Calu3 (cell line): ENCODE data around the gene HJURP. TPM values are rescaled to one million over a fixed set of nuclear protein-coding genes. Genes with fewer than 3 reads are reported as not detected.
A peak's percentile ranks its signal among the peaks of the same experiment; 100 is the strongest.

ENCODE experiments used
- BruUV-seq: library from RNA; stranded (reverse); fragments of 400-500 nt; replicated peaks from 2 replicates; lab custom pipeline; 2021; lab: Mats Ljungman, UMichigan
- CTCF ChIA-PET: fragments of 300-600 bp; sonication (Branson Sonifier 250); formaldehyde crosslinking; loops from one replicate; lab custom pipeline; 2022; ENCODE audit warnings: antibody characterized with exemption; lab: Charles Lee
- DNase-seq: peaks from one replicate; pipeline ENCODE4 v3.0.0; 2022
- H3K27ac Mint-ChIP-seq: one replicate; pipeline ENCODE4 v1.8.0; 2022; ENCODE audit warnings: mixed read lengths; ENCODE audit not compliant: unreplicated experiment
- H3K27me3 Mint-ChIP-seq: one replicate; pipeline ENCODE4 v1.8.0; 2022; ENCODE audit warnings: mixed read lengths; ENCODE audit not compliant: unreplicated experiment
- H3K36me3 Mint-ChIP-seq: one replicate; pipeline ENCODE4 v1.8.0; 2022; ENCODE audit warnings: mild to moderate bottlenecking, moderate library complexity, mixed read lengths; ENCODE audit not compliant: insufficient read depth, unreplicated experiment
- H3K4me1 Mint-ChIP-seq: one replicate; pipeline ENCODE4 v1.8.0; 2022; ENCODE audit warnings: mild to moderate bottlenecking, low read depth, mixed read lengths; ENCODE audit not compliant: unreplicated experiment
- H3K4me3 Mint-ChIP-seq: one replicate; pipeline ENCODE4 v1.8.0; 2022; ENCODE audit warnings: mild to moderate bottlenecking, low read depth, moderate library complexity, mixed read lengths; ENCODE audit not compliant: unreplicated experiment
- H3K9me3 Mint-ChIP-seq: one replicate; pipeline ENCODE4 v1.8.0; 2022; ENCODE audit warnings: low read depth, mixed read lengths; ENCODE audit not compliant: unreplicated experiment
- intact Hi-C: fragments of 100-400 bp; cut with micrococcal nuclease; formaldehyde crosslinking; loops from one replicate; pipeline ENCODE4 v1.10.0; 2022; ENCODE audit not compliant: unreplicated experiment
- total RNA-seq: library from RNA; stranded (reverse); gene quantifications from 2 replicates; pipeline ENCODE4 v1.2.3, GENCODE V29; 2022
- TF ChIP-seq, protein P1 (sequence below): fragments of 200-600 bp; IDR thresholded peaks from one replicate; pipeline ENCODE4 v1.8.0; 2022; ENCODE audit warnings: antibody characterized with exemption; ENCODE audit not compliant: unreplicated experiment

HJURP gene
- total RNA-seq, 1 experiment from 2014 or later, result 71.0 TPM

DNA sequence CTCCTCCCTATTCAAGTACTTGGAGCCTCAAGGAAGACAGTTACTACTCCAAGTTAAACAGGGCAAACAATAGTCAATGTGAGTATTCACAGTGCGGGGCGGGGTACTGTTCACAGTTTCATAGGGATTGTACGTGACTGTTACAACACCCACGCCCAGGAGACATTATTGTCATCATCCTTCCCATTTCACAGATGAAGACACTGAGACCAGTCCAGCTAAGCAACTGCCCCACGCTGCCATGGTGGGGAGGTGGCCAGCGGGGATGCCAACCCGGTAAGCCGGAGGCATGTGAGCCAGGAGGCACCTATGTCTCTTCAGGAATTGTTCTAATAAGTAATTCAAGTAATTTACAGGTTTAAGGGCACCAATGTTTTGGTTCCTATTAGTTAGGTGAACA lies 982 bp downstream of the HJURP start:
- intact Hi-C loops, result loop anchor here (10.0 kb wide), 2 partner anchors 121 to 241 kb away; no protein-coding TSS in a partner anchor
- CTCF ChIA-PET, result no interaction called here
- TF ChIP-seq, protein P1, sequence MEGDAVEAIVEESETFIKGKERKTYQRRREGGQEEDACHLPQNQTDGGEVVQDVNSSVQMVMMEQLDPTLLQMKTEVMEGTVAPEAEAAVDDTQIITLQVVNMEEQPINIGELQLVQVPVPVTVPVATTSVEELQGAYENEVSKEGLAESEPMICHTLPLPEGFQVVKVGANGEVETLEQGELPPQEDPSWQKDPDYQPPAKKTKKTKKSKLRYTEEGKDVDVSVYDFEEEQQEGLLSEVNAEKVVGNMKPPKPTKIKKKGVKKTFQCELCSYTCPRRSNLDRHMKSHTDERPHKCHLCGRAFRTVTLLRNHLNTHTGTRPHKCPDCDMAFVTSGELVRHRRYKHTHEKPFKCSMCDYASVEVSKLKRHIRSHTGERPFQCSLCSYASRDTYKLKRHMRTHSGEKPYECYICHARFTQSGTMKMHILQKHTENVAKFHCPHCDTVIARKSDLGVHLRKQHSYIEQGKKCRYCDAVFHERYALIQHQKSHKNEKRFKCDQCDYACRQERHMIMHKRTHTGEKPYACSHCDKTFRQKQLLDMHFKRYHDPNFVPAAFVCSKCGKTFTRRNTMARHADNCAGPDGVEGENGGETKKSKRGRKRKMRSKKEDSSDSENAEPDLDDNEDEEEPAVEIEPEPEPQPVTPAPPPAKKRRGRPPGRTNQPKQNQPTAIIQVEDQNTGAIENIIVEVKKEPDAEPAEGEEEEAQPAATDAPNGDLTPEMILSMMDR, result no peak
- H3K4me3 Mint-ChIP-seq, result peak overlapping the region; percentile 90
- H3K27me3 Mint-ChIP-seq, result no peaks in the 10 kb centered on the region
- H3K27ac Mint-ChIP-seq, result peak overlapping the region; percentile 88
- H3K36me3 Mint-ChIP-seq, result peaks cover 56% of the 10 kb centered on the region
- no peaks in the 10 kb centered on the region for H3K9me3 Mint-ChIP-seq
- peaks cover 35% of the 10 kb centered on the region for H3K4me1 Mint-ChIP-seq
- TSS peak; percentile 35 for BruUV-seq
- no peak for DNase-seq

DNA sequence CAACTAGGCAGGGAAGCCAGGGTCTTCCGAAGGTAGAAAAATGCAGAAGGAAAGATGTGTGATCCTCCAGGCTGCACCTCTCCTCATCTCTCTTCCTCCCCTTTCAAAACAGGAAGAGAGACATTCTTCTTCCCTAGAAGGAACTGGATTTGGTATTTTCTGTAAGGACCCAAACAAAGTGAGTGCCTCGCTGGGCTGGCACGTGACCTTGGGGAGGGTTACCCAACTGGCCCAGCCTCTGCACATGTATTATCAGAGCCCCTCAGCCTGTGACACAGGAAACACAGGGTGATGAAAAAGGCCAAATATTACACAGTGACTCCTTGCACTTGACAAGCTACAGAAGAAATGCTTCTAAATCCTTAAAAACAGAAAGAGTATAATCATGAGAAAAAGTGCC lies 2.3 kb downstream of the HJURP start:
- no peaks in the 10 kb centered on the region for H3K27me3 Mint-ChIP-seq
- no peak for DNase-seq
- intact Hi-C loops, result loop anchor here (10.0 kb wide), 2 partner anchors 123 to 243 kb away; no protein-coding TSS in a partner anchor
- peaks cover 29% of the 10 kb centered on the region for H3K4me1 Mint-ChIP-seq
- CTCF ChIA-PET, result interaction anchor here (0.6 kb wide), 1 partner anchor 445 kb away, joined by 3 read pairs; no protein-coding TSS in a partner anchor
- TF ChIP-seq, protein P1, result no peak
- H3K27ac Mint-ChIP-seq, result peak overlapping the region; percentile 88
- no TSS peak for BruUV-seq
- peak overlapping the region; percentile 90 for H3K4me3 Mint-ChIP-seq
- peaks cover 67% of the 10 kb centered on the region for H3K36me3 Mint-ChIP-seq
- no peaks in the 10 kb centered on the region for H3K9me3 Mint-ChIP-seq

DNA sequence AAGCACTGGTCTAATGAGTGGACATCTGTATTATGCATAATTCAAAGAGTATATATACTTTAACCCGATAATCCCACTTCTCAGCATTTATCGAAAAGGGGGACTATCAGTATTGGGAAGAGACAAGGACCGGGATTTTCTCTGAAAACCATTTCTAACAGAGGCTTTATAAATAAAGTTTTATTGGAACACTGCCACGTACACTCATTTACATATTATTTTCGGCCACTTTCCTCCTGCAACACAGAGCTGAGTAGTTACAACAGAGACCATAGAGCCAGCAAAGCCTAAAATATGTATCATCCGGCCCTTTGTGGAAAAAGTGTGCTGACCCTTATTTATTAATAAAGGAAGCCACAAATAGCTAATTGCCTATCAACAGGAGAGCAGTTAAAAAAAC lies 3.2 kb downstream of the HJURP start:
- no TSS peak for BruUV-seq
- Mint-ChIP-seq H3K27me3 (no peaks in the 10 kb centered on the region), H3K36me3 (peaks cover 67% of the 10 kb centered on the region), H3K9me3 (no peaks in the 10 kb centered on the region), H3K4me3 (no peak overlapping the region), H3K4me1 (peaks cover 28% of the 10 kb centered on the region), H3K27ac (no peak overlapping the region)
- TF ChIP-seq, protein P1, result no peak
- DNase-seq, result no peak
- intact Hi-C loops, result loop anchor here (10.0 kb wide), 2 partner anchors 124 to 244 kb away; no protein-coding TSS in a partner anchor
- CTCF ChIA-PET, result no interaction called here

DNA sequence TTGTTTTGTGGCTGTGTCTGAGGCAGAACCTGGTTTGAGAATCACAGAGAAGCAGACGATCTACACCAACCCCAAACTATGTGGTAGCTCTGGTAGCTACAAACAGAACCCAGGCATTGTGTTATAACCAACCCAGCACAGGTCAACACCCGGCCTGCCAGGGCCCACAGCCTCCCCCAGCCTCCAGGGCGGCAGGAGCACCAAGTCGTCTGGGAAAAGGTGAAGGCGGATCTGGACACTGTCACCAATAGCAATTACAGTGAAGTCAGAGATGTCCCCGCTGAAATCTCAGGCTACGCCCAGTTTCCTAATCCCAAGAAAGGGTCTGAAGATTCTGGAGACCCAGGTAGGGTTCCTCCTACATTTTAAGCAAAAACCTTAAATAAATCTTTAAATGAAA lies 3.6 kb downstream of the HJURP start:
- intact Hi-C loops, result loop anchor here (10.0 kb wide), 2 partner anchors 124 to 244 kb away; no protein-coding TSS in a partner anchor
- CTCF ChIA-PET, result no interaction called here

More for the DNA sequence above, 3.6 kb downstream of the HJURP start:
- TF ChIP-seq, protein P1, result no peak
- H3K4me3 Mint-ChIP-seq, result no peak overlapping the region
- H3K9me3 Mint-ChIP-seq, result no peaks in the 10 kb centered on the region
- H3K27me3 Mint-ChIP-seq, result no peaks in the 10 kb centered on the region
- H3K36me3 Mint-ChIP-seq, result peaks cover 67% of the 10 kb centered on the region
- no peak for DNase-seq
- no TSS peak for BruUV-seq
- peaks cover 28% of the 10 kb centered on the region for H3K4me1 Mint-ChIP-seq
- no peak overlapping the region for H3K27ac Mint-ChIP-seq
